ENCODE data around the gene CTSF.

- TF ChIP-seq CTCF (conservative IDR thresholded peaks at IDR 0.05; ENCODE audit: low read length) (no peak), EZH2phosphoT487 (IDR thresholded peaks at IDR 0.05; ENCODE audit: borderline replicate concordance, low read depth, low read length) (no peak)
Measured at GRCh38 chr11:66557733-66558326, 10.6 kb downstream of the CTSF start.
